ENCODE measurements around the gene SHH. TPM values are rescaled to one million over a fixed set of nuclear protein-coding genes. Genes with fewer than 3 reads are reported as not detected.

Gene SHH
- total RNA-seq, 2 donors from 2014 or later = not detected

DNA sequence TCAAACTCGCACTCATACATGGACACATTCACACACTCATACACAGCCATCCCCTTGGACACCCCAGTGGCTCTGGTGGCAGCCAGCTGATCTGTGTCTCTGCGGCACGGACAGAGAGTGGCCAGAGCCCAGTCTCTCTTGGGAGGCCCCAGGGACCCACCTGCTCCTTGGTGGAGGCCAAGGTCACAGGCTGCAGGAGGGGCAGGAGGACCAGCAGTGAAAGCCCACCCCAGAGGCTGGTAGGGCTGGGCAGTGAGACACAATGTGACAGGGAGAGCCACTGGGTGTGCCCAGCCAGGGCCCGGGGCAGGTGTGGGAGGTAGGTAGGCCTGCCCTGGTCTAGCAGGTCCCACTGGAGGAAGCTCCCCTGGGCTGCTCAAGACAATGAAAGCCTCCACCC is 18.5 kb downstream of the SHH start:
- H3K27ac Mint-ChIP-seq = no peak overlapping the region
- H3K9me3 Mint-ChIP-seq = no peaks in the 10 kb centered on the region
- DNase-seq (ENCODE audit: low spot score in 2 of 2) (no peak), ATAC-seq (peak in 1 of 2 donors; percentile 13)
- no peaks in the 10 kb centered on the region for H3K36me3 Mint-ChIP-seq

DNA sequence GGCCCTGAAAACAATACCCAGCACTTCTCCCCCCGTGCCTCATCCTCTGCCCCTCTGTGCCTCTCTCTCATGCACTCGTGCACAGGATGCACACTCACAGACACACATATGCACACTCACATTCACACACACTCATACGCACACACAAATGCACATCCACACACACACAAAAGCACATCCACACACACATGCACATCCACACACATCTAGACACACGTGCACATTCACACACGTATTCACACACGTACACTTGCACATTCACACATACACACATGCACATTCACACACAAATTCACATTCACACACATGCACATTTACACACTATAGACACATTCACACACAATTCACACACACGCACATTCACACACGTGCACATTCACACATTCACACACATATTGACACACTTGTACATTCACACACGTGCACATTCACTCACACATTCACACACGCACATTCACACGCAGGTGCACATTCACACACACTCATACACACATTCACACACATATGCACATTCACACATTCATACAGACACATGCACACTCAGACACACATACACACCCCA is 19.2 kb downstream of the SHH start:
- no peaks in the 10 kb centered on the region for H3K9me3 Mint-ChIP-seq
- DNase-seq (ENCODE audit: low spot score in 2 of 2) = no peak
- no peaks in the 10 kb centered on the region for H3K36me3 Mint-ChIP-seq
- no peak for ATAC-seq
- H3K27ac Mint-ChIP-seq = no peak overlapping the region

- no peak for ATAC-seq
- H3K9me3 Mint-ChIP-seq = no peaks in the 10 kb centered on the region
- no peaks in the 10 kb centered on the region for H3K36me3 Mint-ChIP-seq
- H3K27ac Mint-ChIP-seq = no peak overlapping the region
- no peak for DNase-seq (ENCODE audit: low spot score in 2 of 2)
These were observed 19.8 kb downstream of the SHH start for GRCh38 chr7:155792315-155792960.

DNA sequence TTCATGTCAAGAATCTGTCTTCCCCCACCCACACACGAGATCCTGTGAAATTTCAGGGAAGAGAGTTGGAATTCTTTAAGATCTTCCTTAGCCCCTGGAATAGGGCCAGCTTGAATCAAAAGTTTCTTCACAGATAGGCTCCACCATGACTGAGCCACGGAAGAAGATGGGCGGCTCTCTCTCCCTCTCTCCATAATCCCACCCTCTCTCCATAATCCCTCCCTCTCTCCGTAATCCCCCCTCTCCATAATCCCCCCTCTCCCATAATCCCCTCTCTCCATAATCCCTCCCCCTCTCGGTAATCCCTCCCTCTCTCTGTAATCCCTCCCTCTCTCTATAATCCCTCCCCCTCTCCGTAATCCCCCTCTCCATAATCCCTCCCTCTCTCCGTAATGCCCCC is 20.4 kb downstream of the SHH start:
- no peak for DNase-seq (ENCODE audit: low spot score in 2 of 2)
- Mint-ChIP-seq H3K27ac (no peak overlapping the region), H3K36me3 (no peaks in the 10 kb centered on the region), H3K9me3 (no peaks in the 10 kb centered on the region)
- no peak for ATAC-seq

DNA sequence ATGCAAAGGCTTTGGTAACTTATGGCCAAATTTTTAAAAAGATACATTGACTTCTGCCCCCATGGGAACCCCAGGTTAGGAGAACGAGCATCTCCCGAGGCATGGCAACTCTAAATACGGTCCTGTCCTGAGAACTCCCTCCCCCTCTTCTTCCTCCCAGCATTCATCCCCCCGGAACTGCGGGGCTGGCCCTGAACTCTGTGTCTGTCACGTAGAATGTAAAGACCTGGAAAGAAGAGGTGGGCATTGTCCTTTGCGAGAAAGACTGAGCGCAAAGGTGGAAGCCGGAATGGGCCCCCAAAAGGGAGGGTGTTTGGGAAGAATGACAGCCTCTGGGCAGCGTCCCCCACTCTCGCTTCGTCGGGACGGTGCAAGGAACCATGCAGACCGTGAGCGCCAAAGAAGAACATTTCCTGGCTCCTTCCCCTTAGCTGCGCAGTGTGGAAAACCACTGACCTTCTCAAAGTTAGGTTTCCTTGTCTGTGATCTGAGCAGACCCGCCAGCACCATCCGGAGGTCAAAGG is 21.0 kb downstream of the SHH start:
- H3K27ac Mint-ChIP-seq = no peak overlapping the region
- no peak for DNase-seq (ENCODE audit: low spot score in 2 of 2)
- no peaks in the 10 kb centered on the region for H3K9me3 Mint-ChIP-seq
- ATAC-seq = no peak
- H3K36me3 Mint-ChIP-seq = no peaks in the 10 kb centered on the region

DNA sequence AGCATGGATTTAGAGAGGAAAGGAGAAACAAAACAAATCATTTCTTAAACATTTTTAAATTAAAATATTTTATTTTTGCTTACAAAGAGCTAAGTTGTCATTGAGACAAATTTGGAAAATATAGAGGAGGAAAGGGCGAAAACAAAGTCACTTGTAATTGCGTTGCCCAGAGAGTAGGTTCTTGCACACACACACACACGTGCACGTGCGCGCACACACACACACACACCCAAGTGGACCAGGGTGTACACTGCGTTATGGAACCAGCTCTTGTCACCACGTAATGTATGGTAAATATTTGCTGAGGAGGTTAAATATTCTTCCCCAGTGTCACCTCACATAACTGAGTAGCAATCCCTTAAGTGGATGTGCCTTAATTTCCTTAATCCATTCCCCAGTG is 21.6 kb downstream of the SHH start:
- ATAC-seq (no peak), DNase-seq (ENCODE audit: low spot score in 2 of 2) (no peak)
- no peaks in the 10 kb centered on the region for H3K9me3 Mint-ChIP-seq
- H3K27ac Mint-ChIP-seq = no peak overlapping the region
- no peaks in the 10 kb centered on the region for H3K36me3 Mint-ChIP-seq

- Mint-ChIP-seq H3K36me3 (peaks cover 0 to under 1% of the 10 kb centered on the region in 2 donors), H3K9me3 (no peaks in the 10 kb centered on the region), H3K27ac (no peak overlapping the region)
- ATAC-seq (no peak), DNase-seq (ENCODE audit: low spot score in 2 of 2) (no peak)
These were observed 23.1 kb downstream of the SHH start for GRCh38 chr7:155789001-155789725.

GRCh38 chr7:155788616-155789000 is 23.7 kb downstream of the SHH start:
- Mint-ChIP-seq H3K9me3 (no peaks in the 10 kb centered on the region), H3K36me3 (peaks cover 0 to 6% of the 10 kb centered on the region in 2 donors), H3K27ac (no peak overlapping the region)
- no peak for DNase-seq (ENCODE audit: low spot score in 2 of 2)
- no peak for ATAC-seq

GRCh38 chr7:155787171-155787851 is 25.0 kb downstream of the SHH start:
- no peak for DNase-seq (ENCODE audit: low spot score in 2 of 2)
- Mint-ChIP-seq H3K36me3 (peaks cover 0 to 7% of the 10 kb centered on the region in 2 donors), H3K27ac (no peak overlapping the region), H3K9me3 (no peaks in the 10 kb centered on the region)
- ATAC-seq = peak in 1 of 2 donors; percentile 32

GRCh38 chr7:155786491-155786890 is 25.8 kb downstream of the SHH start:
- Mint-ChIP-seq H3K27ac (no peak overlapping the region), H3K9me3 (no peaks in the 10 kb centered on the region), H3K36me3 (peaks cover 0 to 7% of the 10 kb centered on the region in 2 donors)
- ATAC-seq = no peak
- DNase-seq (ENCODE audit: low spot score in 2 of 2) = no peak

DNA sequence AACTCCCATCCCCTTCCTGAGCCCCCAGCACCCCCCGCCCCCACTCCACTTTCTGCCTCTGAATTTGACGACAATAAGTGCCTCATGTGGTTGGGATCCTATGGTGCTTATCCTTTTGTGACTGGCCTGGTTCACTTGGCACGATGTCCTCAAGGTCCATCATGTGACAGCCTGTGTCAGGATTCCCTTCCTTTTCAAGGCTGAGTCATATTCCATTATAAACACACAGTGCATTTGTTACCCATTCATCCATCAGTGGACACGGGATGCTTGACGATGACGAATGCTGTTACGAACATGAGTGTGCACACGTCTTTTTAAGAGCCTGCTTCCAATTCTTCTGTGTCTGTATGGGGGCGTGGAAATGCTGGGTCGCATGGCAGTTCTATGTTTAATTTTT is 26.7 kb downstream of the SHH start:
- no peak for ATAC-seq
- Mint-ChIP-seq H3K36me3 (peaks cover 7 to 16% of the 10 kb centered on the region in 2 donors), H3K27ac (no peak overlapping the region), H3K9me3 (no peaks in the 10 kb centered on the region)
- no peak for DNase-seq (ENCODE audit: low spot score in 2 of 2)

DNA sequence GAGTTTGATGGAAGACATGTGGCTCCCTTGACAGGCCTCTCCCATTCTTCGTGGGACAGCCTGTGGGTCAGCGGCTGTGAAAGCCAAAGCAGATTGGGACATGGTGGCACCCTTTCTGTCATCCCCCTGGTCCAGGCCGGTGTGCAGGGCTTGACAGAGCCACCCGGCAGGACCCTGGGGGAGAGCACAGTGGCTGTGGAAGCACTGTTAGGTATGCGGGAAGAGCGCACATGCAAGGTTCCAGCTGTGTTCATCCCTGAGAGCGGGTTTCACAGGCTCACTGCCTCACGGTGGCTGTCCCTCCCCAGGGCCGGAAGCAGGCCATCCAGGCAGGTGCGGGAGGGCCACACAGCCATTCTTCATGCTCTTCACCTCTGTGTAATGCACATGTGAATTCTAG is 29.8 kb downstream of the SHH start:
- DNase-seq (ENCODE audit: low spot score in 2 of 2) (no peak), ATAC-seq (no peak)
- Mint-ChIP-seq H3K9me3 (no peaks in the 10 kb centered on the region), H3K27ac (no peak overlapping the region), H3K36me3 (peaks cover 13 to 29% of the 10 kb centered on the region in 2 donors)

- Mint-ChIP-seq H3K9me3 (no peaks in the 10 kb centered on the region), H3K36me3 (peaks cover 13 to 32% of the 10 kb centered on the region in 2 donors), H3K27ac (peak overlapping the region in 1 of 2 donors; percentile 39)
- DNase-seq (ENCODE audit: low spot score in 2 of 2) (no peak), ATAC-seq (no peak)
These were observed 30.8 kb downstream of the SHH start for GRCh38 chr7:155781433-155781832.

DNA sequence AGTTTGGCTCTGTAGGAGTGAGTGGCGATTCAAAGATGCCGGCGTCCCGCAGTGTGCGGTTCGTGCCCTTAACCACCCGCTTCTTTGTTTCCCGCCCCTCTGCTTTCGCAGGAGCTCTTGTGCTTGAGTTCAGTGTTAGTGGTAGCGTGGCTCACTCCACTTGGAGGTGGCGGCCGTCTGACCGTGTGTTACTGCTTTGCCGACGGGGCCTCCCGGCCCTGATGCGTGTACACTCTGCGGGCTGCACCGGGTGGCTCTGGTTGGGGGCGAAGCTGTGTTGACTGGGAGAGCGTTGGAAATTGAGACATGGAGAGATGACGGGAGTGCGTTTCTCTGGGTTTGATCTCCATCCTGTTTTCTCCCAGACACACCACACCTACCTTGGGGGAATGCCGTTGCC is 31.4 kb downstream of the SHH start:
- DNase-seq (ENCODE audit: low spot score in 2 of 2) = no peak
- H3K36me3 Mint-ChIP-seq = peaks cover 13 to 34% of the 10 kb centered on the region in 2 donors
- no peaks in the 10 kb centered on the region for H3K9me3 Mint-ChIP-seq
- H3K27ac Mint-ChIP-seq = peak overlapping the region in 1 of 2 donors; percentile 39
- no peak for ATAC-seq

DNA sequence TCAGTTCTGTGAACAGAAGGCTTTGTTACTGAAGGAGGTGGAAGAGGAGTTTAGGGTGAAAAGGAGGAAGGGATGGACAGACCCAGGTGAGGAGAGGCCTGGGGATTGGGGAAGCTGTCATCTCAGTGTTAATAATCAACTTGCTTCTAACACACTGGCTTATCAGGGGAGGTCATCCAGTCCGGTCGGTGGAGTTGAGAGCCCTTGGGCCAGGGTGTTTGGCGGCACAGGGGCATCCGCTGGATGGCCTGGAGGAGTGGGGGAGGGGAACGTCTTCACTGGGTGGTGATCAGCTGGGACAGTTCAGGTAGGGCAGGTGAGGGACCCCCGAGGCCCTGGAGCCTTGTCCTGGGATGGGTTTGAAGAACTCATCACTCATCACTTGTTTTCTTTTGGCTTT is 33.9 kb downstream of the SHH start:
- H3K9me3 Mint-ChIP-seq = no peaks in the 10 kb centered on the region
- DNase-seq (ENCODE audit: low spot score in 2 of 2) (no peak), ATAC-seq (no peak)
- peaks cover 13 to 28% of the 10 kb centered on the region in 2 donors for H3K36me3 Mint-ChIP-seq
- H3K27ac Mint-ChIP-seq = peak overlapping the region in 1 of 2 donors; percentile 86

DNA sequence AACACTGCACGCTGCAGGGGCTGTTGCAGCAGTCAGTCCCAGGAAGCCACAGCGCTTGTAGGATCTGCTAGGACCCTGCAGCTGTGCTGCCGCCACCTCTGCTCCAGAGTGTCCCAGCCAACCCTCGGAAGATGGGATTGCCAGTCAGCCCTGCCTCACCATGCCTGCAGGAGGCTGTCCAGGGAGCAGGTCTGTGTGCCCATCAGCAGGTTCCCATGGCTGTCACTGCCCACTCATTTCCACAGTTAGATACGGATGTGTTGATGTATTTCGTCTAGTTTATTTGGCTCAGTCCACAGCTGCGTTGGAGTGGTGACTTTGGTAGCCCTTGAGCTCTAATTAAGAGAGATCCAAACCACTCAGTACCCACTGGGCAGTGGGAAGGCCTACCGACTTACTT is 35.7 kb downstream of the SHH start:
- H3K36me3 Mint-ChIP-seq = peaks cover 13 to 28% of the 10 kb centered on the region in 2 donors
- ATAC-seq = no peak
- no peak overlapping the region for H3K27ac Mint-ChIP-seq
- no peaks in the 10 kb centered on the region for H3K9me3 Mint-ChIP-seq
- no peak for DNase-seq (ENCODE audit: low spot score in 2 of 2)

- Mint-ChIP-seq H3K36me3 (peaks cover 8 to 20% of the 10 kb centered on the region in 2 donors), H3K27ac (no peak overlapping the region), H3K9me3 (no peaks in the 10 kb centered on the region)
- ATAC-seq (no peak), DNase-seq (ENCODE audit: low spot score in 2 of 2) (no peak)
These were observed 36.6 kb downstream of the SHH start for GRCh38 chr7:155775691-155776090.
